ENCODE measurements around the gene VSIG4.

- TF ChIP-seq POLR2A (IDR thresholded peaks at IDR 0.05; ENCODE audit: extremely low read depth, insufficient read length) (no peak), CTCF (IDR thresholded peaks at IDR 0.05; ENCODE audit: low read depth, low read length) (no peak), MYC (IDR thresholded peaks at IDR 0.05; ENCODE audit: low read depth, low read length) (no peak)
- TF ChIP-seq, protein P1, sequence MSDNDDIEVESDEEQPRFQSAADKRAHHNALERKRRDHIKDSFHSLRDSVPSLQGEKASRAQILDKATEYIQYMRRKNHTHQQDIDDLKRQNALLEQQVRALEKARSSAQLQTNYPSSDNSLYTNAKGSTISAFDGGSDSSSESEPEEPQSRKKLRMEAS (IDR thresholded peaks at IDR 0.05; ENCODE audit: low read depth, low read length), result no peak
Observed at GRCh38 chrX:66074920-66075879, 35.3 kb upstream of the VSIG4 start.
